Airway epithelial cell (primary cell): ENCODE data around the gene TDRD12. TPM values are rescaled to one million over a fixed set of nuclear protein-coding genes. Genes with fewer than 3 reads are reported as not detected.

Source experiments
- total RNA-seq: library from RNA; depleted of rRNA; stranded (reverse); fragments of >200 nt; gene quantifications from 2 replicates; pipeline ENCODE4 v1.2.3, GENCODE V29; 2015

TDRD12 gene
- 0.35 and 0.74 TPM in 2 replicates for total RNA-seq

GRCh38 chr19:32719611-32720059, at the start of gene TDRD12:
Gene TDRD12 (plus strand): TSS chr19:32719767. CDS start chr19:32720073, 306 bp downstream.

GRCh38 chr19:32674931-32675719, 44.4 kb upstream of the TDRD12 start, which contains the start of gene ANKRD27:
Gene ANKRD27 (minus strand): TSS chr19:32675180. CDS start chr19:32659015, 16,165 bp downstream.

GRCh38 chr19:32675720-32676185, 43.8 kb upstream of the TDRD12 start, which contains the start of gene RGS9BP:
Gene RGS9BP (plus strand): TSS chr19:32675848. CDS start chr19:32676264, 416 bp downstream.

GRCh38 chr19:32691291-32691951, 28.1 kb upstream of the TDRD12 start, which contains the start of gene NUDT19:
Gene NUDT19 (plus strand): TSS chr19:32691821. CDS start chr19:32691961, 140 bp downstream.

GRCh38 chr19:32869369-32869965, 149.9 kb downstream of the TDRD12 start, which contains the start of gene SLC7A9:
Gene SLC7A9 (minus strand): TSS chr19:32869767. CDS start chr19:32868534, 1,233 bp downstream.

Other genes with a start within 250 kb of the TDRD12 start
- 197 and 207 TPM in 2 replicates for gene PDCD5, start 138.6 kb upstream of the TDRD12 start, total RNA-seq
- gene ANKRD27, start 44.6 kb upstream of the TDRD12 start, total RNA-seq = 19.7 and 25.0 TPM in 2 replicates
- 0.05 and 0.42 TPM in 2 replicates for gene RGS9BP, start 43.9 kb upstream of the TDRD12 start, total RNA-seq
- 15.4 and 23.3 TPM in 2 replicates for gene NUDT19, start 27.9 kb upstream of the TDRD12 start, total RNA-seq
- not detected in 2 replicates for gene SLC7A9, start 150.0 kb downstream of the TDRD12 start, total RNA-seq